ENCODE data around the gene CALM1.
A peak's percentile ranks its signal among the peaks of the same experiment; 100 is the strongest.

Gene CALM1

GRCh38 chr14:90400904-90401561, 4.2 kb downstream of the CALM1 start:
- DNase-seq (ENCODE audit: insufficient read length), result no peak
- no peak for TF ChIP-seq POLR2AphosphoS5 (IDR thresholded peaks at IDR 0.05; ENCODE audit: low read depth, low read length)
- TF ChIP-seq POLR2A (IDR thresholded peaks at IDR 0.05; ENCODE audit: low read depth, low read length), result no peak
- TF ChIP-seq TAF1 (IDR thresholded peaks at IDR 0.05; ENCODE audit: borderline replicate concordance, low read depth, low read length), result no peak
- FAIRE-seq, result no peak

DNA sequence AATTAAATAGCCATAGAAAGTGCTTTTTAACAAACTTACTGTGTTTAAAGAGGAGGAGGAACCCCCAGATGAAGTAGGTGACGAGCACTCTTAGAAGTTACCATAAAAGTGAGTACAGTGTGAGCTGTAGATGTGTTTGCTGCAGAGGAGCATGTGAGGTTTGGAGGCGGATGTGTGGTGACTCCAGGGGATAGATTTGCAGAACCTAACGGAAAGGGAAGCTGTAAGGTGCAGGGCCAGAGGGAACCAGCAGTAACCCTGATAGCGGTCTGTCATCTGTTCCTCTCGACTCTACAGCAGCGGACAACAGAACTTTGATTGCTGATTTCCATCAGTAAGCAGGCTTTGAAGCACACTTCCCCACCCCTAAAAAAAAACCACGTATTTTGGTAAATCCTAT, 5.2 kb downstream of the CALM1 start:
- no peak for FAIRE-seq
- DNase-seq (ENCODE audit: insufficient read length), result no peak
- TF ChIP-seq TAF1 (IDR thresholded peaks at IDR 0.05; ENCODE audit: borderline replicate concordance, low read depth, low read length) (no peak), POLR2AphosphoS5 (IDR thresholded peaks at IDR 0.05; ENCODE audit: low read depth, low read length) (no peak), POLR2A (IDR thresholded peaks at IDR 0.05; ENCODE audit: low read depth, low read length) (no peak)

DNA sequence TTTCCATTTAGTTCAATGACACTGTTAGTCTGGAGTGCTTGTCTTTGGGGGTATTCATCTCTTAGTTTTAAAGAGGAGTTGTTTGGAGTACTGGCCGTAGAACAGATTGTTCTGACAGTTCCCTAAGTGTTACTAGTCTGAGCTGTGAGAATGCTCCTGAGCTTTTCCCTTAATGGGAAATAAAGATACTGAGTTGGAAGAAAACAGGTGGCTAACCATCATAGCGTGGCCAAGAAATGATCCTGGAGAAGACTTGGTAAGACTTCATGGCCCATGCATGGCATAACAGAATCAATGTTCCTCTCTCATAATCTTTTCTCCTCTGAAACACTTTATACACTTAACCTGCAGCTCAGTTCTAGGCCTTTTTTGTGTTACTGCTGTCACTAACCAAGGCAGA, 6.2 kb downstream of the CALM1 start:
- no peak for DNase-seq (ENCODE audit: insufficient read length)
- FAIRE-seq, result no peak
- TF ChIP-seq POLR2A (IDR thresholded peaks at IDR 0.05; ENCODE audit: low read depth, low read length), result no peak
- no peak for TF ChIP-seq POLR2AphosphoS5 (IDR thresholded peaks at IDR 0.05; ENCODE audit: low read depth, low read length)
- TF ChIP-seq TAF1 (IDR thresholded peaks at IDR 0.05; ENCODE audit: borderline replicate concordance, low read depth, low read length), result no peak

DNA sequence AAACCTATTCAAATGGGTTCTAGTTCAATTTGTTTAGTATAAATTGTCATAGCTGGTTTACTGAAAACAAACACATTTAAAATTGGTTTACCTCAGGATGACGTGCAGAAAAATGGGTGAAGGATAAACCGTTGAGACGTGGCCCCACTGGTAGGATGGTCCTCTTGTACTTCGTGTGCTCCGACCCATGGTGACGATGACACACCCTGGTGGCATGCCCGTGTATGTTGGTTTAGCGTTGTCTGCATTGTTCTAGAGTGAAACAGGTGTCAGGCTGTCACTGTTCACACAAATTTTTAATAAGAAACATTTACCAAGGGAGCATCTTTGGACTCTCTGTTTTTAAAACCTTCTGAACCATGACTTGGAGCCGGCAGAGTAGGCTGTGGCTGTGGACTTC, 8.3 kb downstream of the CALM1 start:
- DNase-seq (ENCODE audit: insufficient read length) (no peak), FAIRE-seq (no peak)
- TF ChIP-seq POLR2AphosphoS5 (IDR thresholded peaks at IDR 0.05; ENCODE audit: low read depth, low read length) (no peak), TAF1 (IDR thresholded peaks at IDR 0.05; ENCODE audit: borderline replicate concordance, low read depth, low read length) (no peak), POLR2A (IDR thresholded peaks at IDR 0.05; ENCODE audit: low read depth, low read length) (no peak)

- FAIRE-seq (no peak), DNase-seq (ENCODE audit: insufficient read length) (no peak)
- TF ChIP-seq POLR2A (IDR thresholded peaks at IDR 0.05; ENCODE audit: low read depth, low read length), result peak; percentile 22; the same call in 1 of the 2 replicates
- TF ChIP-seq TAF1 (IDR thresholded peaks at IDR 0.05; ENCODE audit: borderline replicate concordance, low read depth, low read length), result no peak
- TF ChIP-seq POLR2AphosphoS5 (IDR thresholded peaks at IDR 0.05; ENCODE audit: low read depth, low read length), result no peak
These were observed 8.9 kb downstream of the CALM1 start for GRCh38 chr14:90405755-90406154.

- DNase-seq (ENCODE audit: insufficient read length) (no peak), FAIRE-seq (no peak)
- TF ChIP-seq POLR2A (IDR thresholded peaks at IDR 0.05; ENCODE audit: low read depth, low read length), result peak; percentile 41; the same call in 1 of the 2 replicates
- TF ChIP-seq TAF1 (IDR thresholded peaks at IDR 0.05; ENCODE audit: borderline replicate concordance, low read depth, low read length), result no peak
- TF ChIP-seq POLR2AphosphoS5 (IDR thresholded peaks at IDR 0.05; ENCODE audit: low read depth, low read length), result peak; percentile 72
These were observed 9.6 kb downstream of the CALM1 start for GRCh38 chr14:90406384-90406798.

- no peak for DNase-seq (ENCODE audit: insufficient read length)
- TF ChIP-seq POLR2AphosphoS5 (IDR thresholded peaks at IDR 0.05; ENCODE audit: low read depth, low read length), result no peak
- TF ChIP-seq TAF1 (IDR thresholded peaks at IDR 0.05; ENCODE audit: borderline replicate concordance, low read depth, low read length), result no peak
- no peak for TF ChIP-seq POLR2A (IDR thresholded peaks at IDR 0.05; ENCODE audit: low read depth, low read length)
- no peak for FAIRE-seq
These were observed 10.4 kb downstream of the CALM1 start for GRCh38 chr14:90407230-90407629.

DNA sequence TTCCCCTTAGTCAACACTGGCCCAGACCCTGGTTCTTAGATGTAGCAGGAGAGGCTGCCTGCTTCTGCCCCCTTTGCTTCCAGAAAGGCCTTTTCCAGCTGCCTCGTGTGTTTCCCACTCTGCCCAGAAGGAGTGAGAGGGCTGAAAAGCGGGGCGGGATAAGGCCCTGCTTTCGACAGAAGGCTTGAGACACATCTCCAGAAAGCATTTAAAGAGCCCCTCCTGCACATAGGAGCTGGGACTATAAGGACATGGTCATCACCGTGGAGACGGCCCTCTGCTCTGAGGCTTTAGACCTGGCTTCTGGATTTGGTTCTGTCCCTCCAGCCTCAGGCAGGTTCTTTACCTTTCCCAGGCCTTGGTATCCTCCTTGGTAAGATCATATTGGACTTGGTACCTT, 11.9 kb downstream of the CALM1 start:
- FAIRE-seq (no peak), DNase-seq (ENCODE audit: insufficient read length) (no peak)
- TF ChIP-seq POLR2A (IDR thresholded peaks at IDR 0.05; ENCODE audit: low read depth, low read length), result no peak
- TF ChIP-seq POLR2AphosphoS5 (IDR thresholded peaks at IDR 0.05; ENCODE audit: low read depth, low read length), result no peak
- no peak for TF ChIP-seq TAF1 (IDR thresholded peaks at IDR 0.05; ENCODE audit: borderline replicate concordance, low read depth, low read length)

- no peak for DNase-seq (ENCODE audit: insufficient read length)
- TF ChIP-seq TAF1 (IDR thresholded peaks at IDR 0.05; ENCODE audit: borderline replicate concordance, low read depth, low read length) (no peak), POLR2AphosphoS5 (IDR thresholded peaks at IDR 0.05; ENCODE audit: low read depth, low read length) (no peak), POLR2A (IDR thresholded peaks at IDR 0.05; ENCODE audit: low read depth, low read length) (no peak)
- no peak for FAIRE-seq
These were observed 12.4 kb downstream of the CALM1 start for GRCh38 chr14:90409209-90409730.

GRCh38 chr14:90412058-90412457, 15.2 kb downstream of the CALM1 start:
- no peak for DNase-seq (ENCODE audit: insufficient read length)
- no peak for FAIRE-seq
- no peak for TF ChIP-seq POLR2AphosphoS5 (IDR thresholded peaks at IDR 0.05; ENCODE audit: low read depth, low read length)
- no peak for TF ChIP-seq TAF1 (IDR thresholded peaks at IDR 0.05; ENCODE audit: borderline replicate concordance, low read depth, low read length)
- no peak for TF ChIP-seq POLR2A (IDR thresholded peaks at IDR 0.05; ENCODE audit: low read depth, low read length)

DNA sequence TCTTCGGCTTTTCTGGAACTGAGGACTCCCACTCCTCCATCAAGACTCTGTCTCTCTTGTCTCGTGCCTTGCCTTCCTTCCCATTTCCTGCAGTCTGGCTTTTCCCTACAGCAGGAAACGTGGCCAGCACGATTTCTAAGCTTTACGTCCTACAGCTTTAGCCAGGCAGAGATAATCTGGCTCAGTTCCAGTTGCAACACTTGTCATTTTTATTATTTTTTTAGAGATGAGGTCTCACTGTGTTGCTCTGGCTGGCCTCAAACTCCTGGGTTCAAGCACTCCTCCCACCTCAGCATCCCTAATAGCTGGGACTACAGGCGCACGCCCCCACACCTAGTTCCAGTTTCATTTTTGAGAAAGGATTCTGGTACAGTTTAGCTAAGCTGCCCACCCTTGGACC, 19.9 kb downstream of the CALM1 start:
- TF ChIP-seq TAF1 (IDR thresholded peaks at IDR 0.05; ENCODE audit: borderline replicate concordance, low read depth, low read length) (no peak), POLR2AphosphoS5 (IDR thresholded peaks at IDR 0.05; ENCODE audit: low read depth, low read length) (no peak), POLR2A (IDR thresholded peaks at IDR 0.05; ENCODE audit: low read depth, low read length) (no peak)
- FAIRE-seq (no peak), DNase-seq (ENCODE audit: insufficient read length) (no peak)

DNA sequence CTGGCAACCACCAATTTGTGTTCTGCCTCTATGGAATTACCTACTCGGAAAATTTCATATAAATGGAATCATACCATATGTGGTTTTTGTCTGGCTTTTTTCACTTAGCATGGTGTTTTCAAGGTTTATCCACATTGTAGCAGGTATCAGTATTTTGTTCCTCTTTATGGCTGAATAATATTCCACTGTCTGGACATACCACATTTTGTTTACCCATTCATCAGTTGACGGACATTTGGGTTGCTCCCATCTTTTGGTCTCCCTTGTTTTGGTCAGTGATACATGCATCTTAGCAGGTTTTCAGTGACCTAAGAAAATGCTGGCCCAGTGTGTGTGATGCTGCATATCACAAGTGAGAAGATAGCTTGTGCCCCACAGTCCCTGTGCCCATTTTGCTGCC, 21.2 kb downstream of the CALM1 start:
- DNase-seq (ENCODE audit: insufficient read length) (no peak), FAIRE-seq (no peak)
- TF ChIP-seq POLR2A (IDR thresholded peaks at IDR 0.05; ENCODE audit: low read depth, low read length) (no peak), TAF1 (IDR thresholded peaks at IDR 0.05; ENCODE audit: borderline replicate concordance, low read depth, low read length) (no peak), POLR2AphosphoS5 (IDR thresholded peaks at IDR 0.05; ENCODE audit: low read depth, low read length) (no peak)

Measured in GM12892 (cell line).